Measurements from ENCODE around the gene INSR. TPM values are rescaled to one million over a fixed set of nuclear protein-coding genes. Genes with fewer than 3 reads are reported as not detected.

Gene INSR
- total RNA-seq, 4 donors from 2014 or later = 70.7 to 165 (median 89.2) TPM

DNA sequence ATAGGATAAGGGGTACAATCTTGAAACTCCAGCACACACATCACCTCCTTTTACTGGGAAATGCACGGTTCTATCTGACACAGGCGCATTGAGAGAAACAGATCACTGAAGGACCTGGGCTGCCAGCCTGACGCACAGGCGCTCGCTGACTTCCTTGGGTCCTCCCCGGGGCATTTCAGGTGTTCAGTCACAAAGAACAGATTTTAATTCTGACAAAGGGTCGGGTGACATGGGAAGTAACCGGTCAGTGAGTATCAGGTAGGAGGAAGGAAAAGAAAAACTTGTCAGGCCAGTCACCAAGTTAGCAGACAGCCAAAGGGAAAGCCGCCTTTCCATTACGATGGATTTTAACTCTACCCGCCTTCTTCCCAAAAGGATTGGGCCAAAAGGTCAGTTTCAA, 39.6 kb downstream of the INSR start:
- TF ChIP-seq CTCF (IDR thresholded peaks at IDR 0.05) (no peak), POLR2A (IDR thresholded peaks at IDR 0.05) (no peak)
- no peak for DNase-seq (ENCODE audit: low spot score in 2 of 2)
- intact Hi-C loops (cut with DNase I; ENCODE audit: low total_unique reads) = no loop called here
- H3K4me3 ChIP-seq (ENCODE audit: low read depth, poor library complexity, severe bottlenecking) = no peak overlapping the region
- 61 to 69% methylated on average over 11 of the region's 11 CpGs for WGBS, 2 donors

- WGBS, 2 donors = 87 to 96% methylated on average over 11 of the region's 11 CpGs
- H3K4me3 ChIP-seq (ENCODE audit: low read depth, poor library complexity, severe bottlenecking) = no peak overlapping the region
- DNase-seq (ENCODE audit: low spot score in 2 of 2) = no peak
- intact Hi-C loops (cut with DNase I; ENCODE audit: low total_unique reads) = no loop called here
- TF ChIP-seq CTCF (IDR thresholded peaks at IDR 0.05) = no peak
These were observed 41.9 kb downstream of the INSR start for GRCh38 chr19:7252364-7252763.

DNA sequence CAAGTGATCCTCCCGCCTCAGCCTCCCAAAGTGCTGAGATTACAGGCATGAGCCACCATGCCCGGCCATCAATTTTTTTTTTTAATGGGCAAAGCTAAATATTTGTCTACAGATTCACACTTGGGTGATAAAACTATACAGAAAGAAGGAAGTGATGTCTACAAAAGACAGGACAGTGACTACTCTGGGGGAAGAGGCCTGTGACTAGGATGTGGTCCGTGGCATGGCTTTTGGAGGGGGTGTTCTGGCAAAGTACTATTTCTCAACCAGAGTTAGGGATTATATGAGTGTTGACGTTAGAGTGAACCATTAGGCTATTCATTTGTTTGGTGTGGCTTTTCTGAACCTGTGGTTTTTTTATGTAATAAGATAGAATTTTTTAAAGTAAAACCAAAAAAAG, 42.7 kb downstream of the INSR start:
- 88 to 89% methylated on average over 4 of the region's 4 CpGs for WGBS, 2 donors
- intact Hi-C loops (cut with DNase I; ENCODE audit: low total_unique reads) = no loop called here
- H3K4me3 ChIP-seq (ENCODE audit: low read depth, poor library complexity, severe bottlenecking) = no peak overlapping the region
- no peak for TF ChIP-seq POLR2A (IDR thresholded peaks at IDR 0.05)
- no peak for TF ChIP-seq CTCF (IDR thresholded peaks at IDR 0.05)
- no peak for DNase-seq (ENCODE audit: low spot score in 2 of 2)

- TF ChIP-seq POLR2A (IDR thresholded peaks at IDR 0.05) = no peak
- no peak overlapping the region for H3K4me3 ChIP-seq (ENCODE audit: low read depth, poor library complexity, severe bottlenecking)
- intact Hi-C loops (cut with DNase I; ENCODE audit: low total_unique reads) = no loop called here
- DNase-seq (ENCODE audit: low spot score in 2 of 2) = no peak
- WGBS, 2 donors = 50 to 64% methylated on average over 4 of the region's 4 CpGs
These were observed 43.3 kb downstream of the INSR start for GRCh38 chr19:7250951-7251350.

GRCh38 chr19:7250057-7250596, 44.1 kb downstream of the INSR start:
- no peak for DNase-seq (ENCODE audit: low spot score in 2 of 2)
- intact Hi-C loops (cut with DNase I; ENCODE audit: low total_unique reads) = no loop called here
- 51 to 54% methylated on average over 1 of the region's 1 CpG for WGBS, 2 donors
- TF ChIP-seq POLR2A (IDR thresholded peaks at IDR 0.05) (no peak), CTCF (IDR thresholded peaks at IDR 0.05) (no peak)
- no peak overlapping the region for H3K4me3 ChIP-seq (ENCODE audit: low read depth, poor library complexity, severe bottlenecking)

DNA sequence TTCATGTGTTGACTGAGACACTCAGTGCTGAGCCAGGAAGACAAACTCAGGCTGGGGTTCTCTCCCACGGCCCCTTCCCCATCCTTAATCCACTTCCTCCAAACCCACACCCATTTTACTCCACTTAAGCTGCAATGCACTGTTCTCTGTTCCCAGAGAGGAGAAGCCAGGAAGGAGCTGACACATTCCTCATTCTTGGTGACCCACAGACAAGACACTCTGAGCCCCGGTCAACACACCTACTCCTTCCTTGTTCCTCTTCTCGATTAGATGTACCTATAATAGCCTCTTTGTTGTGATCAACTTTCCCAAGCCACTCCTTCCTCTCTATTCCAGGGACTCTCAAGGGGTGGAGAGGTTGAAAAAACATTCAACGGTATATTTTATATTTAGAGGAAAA, 47.1 kb downstream of the INSR start:
- no peak overlapping the region for H3K4me3 ChIP-seq (ENCODE audit: low read depth, poor library complexity, severe bottlenecking)
- whole genome bisulfite sequencing, 2 donors = 54 to 57% methylated on average over 4 of the region's 4 CpGs
- intact Hi-C loops (cut with DNase I; ENCODE audit: low total_unique reads) = no loop called here
- DNase-seq (ENCODE audit: low spot score in 2 of 2) = no peak
- TF ChIP-seq CTCF (IDR thresholded peaks at IDR 0.05) = no peak
- TF ChIP-seq POLR2A (IDR thresholded peaks at IDR 0.05) = no peak
